Stimulated activated CD8-positive, alpha-beta memory T cell treated with anti-CD3 and anti-CD28 coated beads, Interleukin-15, amount 100 ng/mL, for 1 hour (primary cell): Measurements from ENCODE around the gene MAML2.
"Not testable (repeated sequence)": the region's sequence is repeated elsewhere in the genome, so short reads cannot be mapped to it uniquely, and the experiment has no call there.

Experiments
- DNase-seq: peaks from one replicate; pipeline ENCODE4 v3.0.0-alpha.2; 2020; ENCODE audit warnings: low read depth

The MAML2 gene

GRCh38 chr11:96268527-96268926 lies 74.5 kb downstream of the MAML2 start:
- not testable (repeated sequence) for DNase-seq

- no peak for DNase-seq
Measured at GRCh38 chr11:96267496-96268032, 75.4 kb downstream of the MAML2 start.

- DNase-seq: no peak
Measured at GRCh38 chr11:96267001-96267495, 75.9 kb downstream of the MAML2 start.

GRCh38 chr11:96265972-96266371 lies 77.0 kb downstream of the MAML2 start:
- DNase-seq: no peak

GRCh38 chr11:96265220-96265737 lies 77.7 kb downstream of the MAML2 start:
- no peak for DNase-seq

- DNase-seq: no peak
Measured at GRCh38 chr11:96264364-96264763, 78.6 kb downstream of the MAML2 start.

GRCh38 chr11:96263238-96263763 lies 79.7 kb downstream of the MAML2 start:
- DNase-seq: no peak

- no peak for DNase-seq
Measured at GRCh38 chr11:96260532-96260931, 82.5 kb downstream of the MAML2 start.

- no peak for DNase-seq
Measured at GRCh38 chr11:96260067-96260511, 82.9 kb downstream of the MAML2 start.

- DNase-seq: no peak
Measured at GRCh38 chr11:96259134-96259830, 83.7 kb downstream of the MAML2 start.

GRCh38 chr11:96257972-96258934 lies 84.7 kb downstream of the MAML2 start:
- DNase-seq: no peak

- DNase-seq: no peak
Measured at GRCh38 chr11:96257036-96257435, 86.0 kb downstream of the MAML2 start.

GRCh38 chr11:96256215-96257011 lies 86.6 kb downstream of the MAML2 start:
- no peak for DNase-seq

GRCh38 chr11:96254854-96255253 lies 88.1 kb downstream of the MAML2 start:
- DNase-seq: no peak

GRCh38 chr11:96254087-96254486 lies 88.9 kb downstream of the MAML2 start:
- DNase-seq: no peak

- DNase-seq: no peak
Measured at GRCh38 chr11:96246718-96247552, 96.1 kb downstream of the MAML2 start.

- peak; percentile 34 for DNase-seq
Measured at GRCh38 chr11:96242971-96243647, 99.9 kb downstream of the MAML2 start.

GRCh38 chr11:96242191-96242847 lies 100.7 kb downstream of the MAML2 start:
- DNase-seq: no peak

- DNase-seq: no peak
Measured at GRCh38 chr11:96241331-96241841, 101.6 kb downstream of the MAML2 start.
